Ovary (tissue), 9 donors: ENCODE results near the gene CEP76. TPM values are rescaled to one million over a fixed set of nuclear protein-coding genes. Genes with fewer than 3 reads are reported as not detected.

Experiments
- DNase-seq, 5 donors: peaks; one replicate each; pipeline ENCODE4 v3.0.0-alpha.2; 2019 to 2020
- H3K27ac ChIP-seq, 2 donors: fragments of 200-600 bp; one replicate each; pipeline versions ENCODE4 v1.5.1 to v1.8.0; 2019 to 2022
- H3K27me3 ChIP-seq: fragments of 200-600 bp; one replicate; pipeline ENCODE4 v1.8.0; 2022
- H3K36me3 ChIP-seq: fragments of 200-600 bp; sonication (generic); one replicate; pipeline ENCODE4 v1.5.1; 2019
- H3K4me1 ChIP-seq: one replicate; pipeline ENCODE4 v1.8.1; 2013; ENCODE audit warnings: mild to moderate bottlenecking, moderate library complexity; ENCODE audit not compliant: insufficient read depth
- H3K4me3 ChIP-seq: fragments of 200-600 bp; sonication (generic); one replicate; pipeline ENCODE4 v1.5.1; 2017
- H3K9me3 ChIP-seq, 2 donors: fragments of 200-600 bp in 1 of 2; sonication (generic) in 1 of 2; one replicate each; pipeline versions ENCODE4 v1.5.1 to v1.8.1; 2013 to 2019; ENCODE audit warnings: mild to moderate bottlenecking in 1 of 2, moderate library complexity in 1 of 2
- EP300 ChIP-seq: sonication (generic); formaldehyde crosslinking; IDR thresholded peaks from one replicate; pipeline ENCODE4 v1.6.1; 2017; ENCODE audit warnings: antibody characterized with exemption
- POLR2A ChIP-seq: fragments of 450-650 bp; IDR thresholded peaks from one replicate; pipeline ENCODE4 v1.6.1; 2017; ENCODE audit warnings: antibody characterized with exemption, mild to moderate bottlenecking, moderate library complexity
- WGBS, 3 donors: extraction: QIAGEN DNeasy Blood & Tissue Kit in 1 of 3; methylation state at CpG; one replicate each; pipeline versions ENCODE4 v1.1.5 to v1.1.7; 2013 to 2017; 5-methylcytosine and 5-hydroxymethylcytosine counted together
- intact Hi-C, 4 donors: fragments of 100-400 bp; cut with DNase I; formaldehyde crosslinking; loops; one replicate each; pipeline versions ENCODE4 v1.11.0 to v1.15.1; 2022 to 2023
- polyA plus RNA-seq, 2 donors: library from polyadenylated mRNA; stranded (reverse); fragments of 200-250 nt in 1 of 2; fragments of 350-450 nt in 1 of 2; fragmentation: Illumina TruSeq in 1 of 2; extraction: RNeasy Lipid Tissue Mini Kit (QIAGEN cat#74804) in 1 of 2; gene quantifications; one replicate each; pipeline ENCODE4 v1.2.3, GENCODE V29; 2013 to 2014
- total RNA-seq, 7 donors: library from RNA; depleted of rRNA in 2 of 7; stranded (reverse); fragments of >200 nt in 2 of 7; fragmentation: NEBNext Ultra II Directional in 3 of 7; extraction: Animal tissue kit (Norgen Biotek cat#: 25700) in 3 of 7; gene quantifications; one replicate each; pipeline versions ENCODE4 v1.1.0 to v1.2.4, GENCODE V29; 2016 to 2023
- TF ChIP-seq, protein P1 (sequence below), 3 donors: fragments of 450-650 bp in 2 of 3; fragments of 200-600 bp in 1 of 3; IDR thresholded peaks; one replicate each; pipeline versions ENCODE4 v1.5.1 to v1.8.0; 2016 to 2022; ENCODE audit warnings: antibody characterized with exemption in 3 of 3, mild to moderate bottlenecking in 1 of 3
- donor health status: DM: no; HTN: no; CAD: no; lungs with moderate emphysema.
- donor health status: DM: no; HTN: no; CAD: no.
- donor health status: Bipolar disorder and iron deficiency.
- donor health status: DM: yes; HTN: yes; CAD: no.
- donor health status: DM: no; HTN: no; CAD: no.
- donor health status: DM: yes; HTN: yes; CAD: no.

Gene CEP76
- total and polyA plus RNA-seq, 9 donors = 4.8 to 8.3 (median 5.9) TPM

DNA sequence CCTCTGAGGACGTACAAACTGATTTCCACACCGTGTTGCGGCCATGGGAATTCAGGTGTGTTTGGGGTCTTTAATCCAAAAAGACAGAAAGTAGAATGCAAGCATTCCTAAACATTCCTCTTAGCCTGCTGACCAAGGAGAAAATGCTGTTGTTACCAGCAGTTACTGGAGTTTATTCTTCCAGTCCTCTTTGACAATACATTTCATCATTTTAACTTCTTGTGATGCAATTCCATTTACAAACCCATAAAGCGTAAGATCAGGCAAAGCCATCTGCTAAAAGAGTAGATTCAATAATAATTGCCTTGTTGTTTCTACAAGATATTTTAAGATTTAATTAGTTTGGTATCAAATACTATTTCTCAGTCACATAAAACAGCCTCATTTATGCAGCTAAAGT, 77.3 kb downstream of the CEP76 start:
- no peaks in the 10 kb centered on the region for H3K9me3 ChIP-seq
- no peak overlapping the region for H3K4me3 ChIP-seq
- intact Hi-C loops = no loop called here
- no peak overlapping the region for H3K27ac ChIP-seq
- TF ChIP-seq POLR2A (no peak), EP300 (no peak)
- TF ChIP-seq, protein P1, sequence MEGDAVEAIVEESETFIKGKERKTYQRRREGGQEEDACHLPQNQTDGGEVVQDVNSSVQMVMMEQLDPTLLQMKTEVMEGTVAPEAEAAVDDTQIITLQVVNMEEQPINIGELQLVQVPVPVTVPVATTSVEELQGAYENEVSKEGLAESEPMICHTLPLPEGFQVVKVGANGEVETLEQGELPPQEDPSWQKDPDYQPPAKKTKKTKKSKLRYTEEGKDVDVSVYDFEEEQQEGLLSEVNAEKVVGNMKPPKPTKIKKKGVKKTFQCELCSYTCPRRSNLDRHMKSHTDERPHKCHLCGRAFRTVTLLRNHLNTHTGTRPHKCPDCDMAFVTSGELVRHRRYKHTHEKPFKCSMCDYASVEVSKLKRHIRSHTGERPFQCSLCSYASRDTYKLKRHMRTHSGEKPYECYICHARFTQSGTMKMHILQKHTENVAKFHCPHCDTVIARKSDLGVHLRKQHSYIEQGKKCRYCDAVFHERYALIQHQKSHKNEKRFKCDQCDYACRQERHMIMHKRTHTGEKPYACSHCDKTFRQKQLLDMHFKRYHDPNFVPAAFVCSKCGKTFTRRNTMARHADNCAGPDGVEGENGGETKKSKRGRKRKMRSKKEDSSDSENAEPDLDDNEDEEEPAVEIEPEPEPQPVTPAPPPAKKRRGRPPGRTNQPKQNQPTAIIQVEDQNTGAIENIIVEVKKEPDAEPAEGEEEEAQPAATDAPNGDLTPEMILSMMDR (IDR thresholded peaks at IDR 0.05) = no peak
- no peaks in the 10 kb centered on the region for H3K27me3 ChIP-seq
- no peaks in the 10 kb centered on the region for H3K4me1 ChIP-seq
- DNase-seq = no peak
- WGBS, 3 donors = 95 to 96% (median 95%) methylated on average over 4 of the region's 4 CpGs
- no peaks in the 10 kb centered on the region for H3K36me3 ChIP-seq

Other genes with a start within 250 kb of the CEP76 start
- gene SPIRE1, start 44.6 kb downstream of the CEP76 start, total RNA-seq = 10 to 100 TPM; 15.3 to 30.2 (median 25.3) TPM
- 10 to 100 TPM in 1 of 2 donors, 1 to 10 TPM in 1; 7.9 to 20.4 TPM for gene SPIRE1, start 44.6 kb downstream of the CEP76 start, polyA plus RNA-seq
- gene PSMG2, start 319 bp upstream of the CEP76 start, total RNA-seq = 10 to 100 TPM; 51.9 to 89.8 (median 65.2) TPM
- 100 to 1,000 TPM in 1 of 2 donors, 10 to 100 TPM in 1; 82.4 to 114 TPM for gene PSMG2, start 319 bp upstream of the CEP76 start, polyA plus RNA-seq
- 10 to 100 TPM; 29.4 to 47.3 (median 36.0) TPM for gene PTPN2, start 181.5 kb upstream of the CEP76 start, total RNA-seq
- gene PTPN2, start 181.5 kb upstream of the CEP76 start, polyA plus RNA-seq = 10 to 100 TPM; 42.3 to 48.1 TPM
- gene SEH1L, start 245.3 kb upstream of the CEP76 start, total RNA-seq = 10 to 100 TPM; 17.3 to 56.1 (median 37.9) TPM
- 10 to 100 TPM; 12.3 to 21.3 TPM for gene SEH1L, start 245.3 kb upstream of the CEP76 start, polyA plus RNA-seq